ENCODE measurements around the gene TEK.

Gene TEK

GRCh38 chr9:27118916-27119315 is 9.9 kb downstream of the TEK start:
- TF ChIP-seq HOXD13 (CRISPR knock-in tag; IDR thresholded peaks at IDR 0.05; ENCODE audit: borderline replicate concordance) (no peak), ZNF529 (tag by site-specific recombination; IDR thresholded peaks at IDR 0.05; ENCODE audit: insufficient replicate concordance) (no peak), ZNF354C (tag by site-specific recombination; IDR thresholded peaks at IDR 0.05; ENCODE audit: borderline replicate concordance, low read depth) (no peak), ZNF514 (tag by site-specific recombination; IDR thresholded peaks at IDR 0.05) (no peak)
- ChIA-PET CTCF (no interaction called here), POLR2A (no interaction called here)
- Histone ChIP-seq H3K27ac (ENCODE audit: extremely low read depth, low read depth, low read length) (no peak overlapping the region), H3K9me3 (ENCODE audit: control insufficient read depth, insufficient read depth, low read depth, low read length) (no peaks in the 10 kb centered on the region), H3K4me3 (ENCODE audit: low read depth, low read length) (no peak overlapping the region), H3K36me3 (ENCODE audit: control insufficient read depth in 2 of 2, insufficient read depth in 1 of 2, low read length in 2 of 2) (no peaks in the 10 kb centered on the region), H3K4me1 (ENCODE audit: control insufficient read depth, insufficient read depth, low read length) (no peaks in the 10 kb centered on the region)

GRCh38 chr9:27124151-27124550 is 15.1 kb downstream of the TEK start:
- H3K4me1 ChIP-seq (ENCODE audit: control insufficient read depth, insufficient read depth, low read length): no peaks in the 10 kb centered on the region
- CTCF ChIA-PET: interaction anchor here (0.6 to 1.1 kb wide), 3 partner anchors 19 to 382 kb away, joined by 3 read pairs; no protein-coding TSS in a partner anchor
- no peak overlapping the region for H3K4me3 ChIP-seq (ENCODE audit: low read depth, low read length)
- H3K9me3 ChIP-seq (ENCODE audit: control insufficient read depth, insufficient read depth, low read depth, low read length): no peaks in the 10 kb centered on the region
- H3K36me3 ChIP-seq (ENCODE audit: control insufficient read depth in 2 of 2, insufficient read depth in 1 of 2, low read length in 2 of 2): no peaks in the 10 kb centered on the region
- POLR2A ChIA-PET: interaction anchor here (0.5 kb wide), 1 partner anchor 94 kb away, joined by 6 read pairs; no protein-coding TSS in a partner anchor
- H3K27ac ChIP-seq (ENCODE audit: extremely low read depth, low read depth, low read length): no peak overlapping the region
- no peak for TF ChIP-seq RBAK (tag by site-specific recombination; IDR thresholded peaks at IDR 0.05)
- no peak for TF ChIP-seq IKZF3 (tag by site-specific recombination; IDR thresholded peaks at IDR 0.05)
- TF ChIP-seq ZNF19 (tag by site-specific recombination; IDR thresholded peaks at IDR 0.05; ENCODE audit: low read depth): no peak
- TF ChIP-seq ZNF132 (tag by site-specific recombination; IDR thresholded peaks at IDR 0.05; ENCODE audit: borderline replicate concordance): no peak
- no peak for TF ChIP-seq ZNF423 (tag by site-specific recombination; IDR thresholded peaks at IDR 0.05)
- TF ChIP-seq HIC1 (tag by site-specific recombination; IDR thresholded peaks at IDR 0.05): no peak
- TF ChIP-seq ZNF521 (tag by site-specific recombination; IDR thresholded peaks at IDR 0.05): no peak
- no peak for TF ChIP-seq HOXD13 (CRISPR knock-in tag; IDR thresholded peaks at IDR 0.05; ENCODE audit: borderline replicate concordance)
- TF ChIP-seq OSR2 (tag by site-specific recombination; IDR thresholded peaks at IDR 0.05): no peak
- no peak for TF ChIP-seq ZNF133 (tag by site-specific recombination; IDR thresholded peaks at IDR 0.05)
- TF ChIP-seq ZSCAN18 (tag by site-specific recombination; IDR thresholded peaks at IDR 0.05): no peak
- TF ChIP-seq ZFP69B (tag by site-specific recombination; IDR thresholded peaks at IDR 0.05): no peak
- TF ChIP-seq ZNF585B (tag by site-specific recombination; IDR thresholded peaks at IDR 0.05): no peak
- no peak for TF ChIP-seq GLI2 (tag by site-specific recombination; IDR thresholded peaks at IDR 0.05; ENCODE audit: borderline replicate concordance, low read depth)

GRCh38 chr9:27125030-27125429 is 16.0 kb downstream of the TEK start:
- Histone ChIP-seq H3K4me1 (ENCODE audit: control insufficient read depth, insufficient read depth, low read length) (no peaks in the 10 kb centered on the region), H3K4me3 (ENCODE audit: low read depth, low read length) (no peak overlapping the region), H3K36me3 (ENCODE audit: control insufficient read depth in 2 of 2, insufficient read depth in 1 of 2, low read length in 2 of 2) (no peaks in the 10 kb centered on the region), H3K9me3 (ENCODE audit: control insufficient read depth, insufficient read depth, low read depth, low read length) (no peaks in the 10 kb centered on the region), H3K27ac (ENCODE audit: extremely low read depth, low read depth, low read length) (no peak overlapping the region)
- POLR2A ChIA-PET: interaction anchor here (0.6 kb wide), 1 partner anchor 894 kb away, joined by 3 read pairs; no protein-coding TSS in a partner anchor
- TF ChIP-seq ZNF354C (tag by site-specific recombination; IDR thresholded peaks at IDR 0.05; ENCODE audit: borderline replicate concordance, low read depth): no peak
- TF ChIP-seq ZNF521 (tag by site-specific recombination; IDR thresholded peaks at IDR 0.05): no peak
- no peak for TF ChIP-seq PRDM1 (tag by site-specific recombination; IDR thresholded peaks at IDR 0.05)
- TF ChIP-seq RBAK (tag by site-specific recombination; IDR thresholded peaks at IDR 0.05): no peak
- no peak for TF ChIP-seq ZNF843 (tag by site-specific recombination; IDR thresholded peaks at IDR 0.05)
- no peak for TF ChIP-seq ZSCAN16 (tag by site-specific recombination; IDR thresholded peaks at IDR 0.05)
- TF ChIP-seq BCL11A (tag by site-specific recombination; IDR thresholded peaks at IDR 0.05; ENCODE audit: low read depth): no peak
- CTCF ChIA-PET: interaction anchor here (0.5 to 1.6 kb wide), 3 partner anchors 11 to 220 kb away, joined by 3 to 6 read pairs (median 3); no protein-coding TSS in a partner anchor

Data from HEK293 (cell line).